GM13976 (cell line): Measurements from ENCODE around the gene TMC4.
"Not testable (repeated sequence)": the region's sequence is repeated elsewhere in the genome, so short reads cannot be mapped to it uniquely, and the experiment has no call there.

Source experiments
- DNase-seq: peaks from one replicate; pipeline ENCODE4 v3.0.0; 2012; ENCODE audit warnings: low spot score
- CTCF ChIP-seq: IDR thresholded peaks from 2 replicates; pipeline ENCODE4 v1.5.1; 2012; ENCODE audit warnings: borderline replicate concordance, mild to moderate bottlenecking; ENCODE audit not compliant: insufficient read depth; ENCODE audit errors: extremely low read depth, missing control alignments, control extremely low read depth
- in situ Hi-C: fragments of 300-500 bp; cut with MboI; formaldehyde crosslinking; loops from one replicate; pipeline ENCODE4 v1.12.0; 2022; ENCODE audit warnings: low sequenced_read_pairs, mixed read lengths, inconsistent platforms; ENCODE audit not compliant: unreplicated experiment

Gene TMC4

GRCh38 chr19:54183431-54183830 is 10.5 kb upstream of the TMC4 start:
- TF ChIP-seq CTCF, result no peak
- DNase-seq, result no peak
- in situ Hi-C loops, result no loop called here

DNA sequence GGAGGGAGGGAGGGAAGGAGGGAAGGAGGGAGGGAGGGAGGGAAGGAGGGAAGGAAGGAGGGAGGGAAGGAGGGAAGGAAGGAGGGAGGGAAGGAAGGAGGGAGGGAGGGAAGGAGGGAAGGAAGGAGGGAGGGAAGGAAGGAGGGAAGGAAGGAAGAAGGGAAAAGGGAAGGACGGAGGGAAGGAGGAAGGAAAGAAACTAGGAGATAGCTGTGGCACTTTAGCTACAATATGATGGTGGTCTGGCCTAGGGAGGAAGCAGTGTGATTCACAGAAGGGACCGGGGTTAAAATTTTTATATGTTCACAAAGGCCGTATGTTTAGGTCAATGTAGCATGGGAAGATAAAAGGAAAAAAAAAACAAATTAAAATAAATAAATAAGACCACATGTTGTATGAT is 8.9 kb upstream of the TMC4 start:
- in situ Hi-C loops, DNase-seq: not testable (repeated sequence)

DNA sequence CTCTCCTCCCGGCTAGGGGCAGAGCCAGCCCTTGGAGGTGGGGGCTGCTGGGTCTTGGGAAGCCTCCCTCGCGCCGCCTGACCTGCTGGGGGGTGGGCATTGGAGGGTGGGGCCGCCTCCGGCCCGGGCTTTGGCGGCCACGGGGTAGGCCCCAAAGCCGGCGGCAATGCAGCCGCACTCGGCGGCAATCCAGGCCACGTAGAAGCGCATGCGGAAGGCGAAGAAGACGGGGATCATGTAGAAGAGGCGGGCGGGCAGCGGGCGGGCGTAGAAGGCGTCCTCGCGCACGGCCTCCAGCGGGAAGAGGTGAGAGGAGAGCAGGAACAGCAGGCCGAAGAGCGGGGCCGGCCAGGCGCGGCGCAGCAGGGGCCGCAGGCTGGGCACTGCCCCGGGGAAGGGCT is 7.7 kb upstream of the TMC4 start:
- DNase-seq, result no peak
- in situ Hi-C loops, result no loop called here
- TF ChIP-seq CTCF, result no peak

- no peak for TF ChIP-seq CTCF
- in situ Hi-C loops, result no loop called here
- DNase-seq, result peak; percentile 25
Observed at GRCh38 chr19:54179921-54180461, 7.0 kb upstream of the TMC4 start.

GRCh38 chr19:54179262-54179852 is 6.4 kb upstream of the TMC4 start:
- in situ Hi-C loops, result no loop called here
- no peak for TF ChIP-seq CTCF

DNA sequence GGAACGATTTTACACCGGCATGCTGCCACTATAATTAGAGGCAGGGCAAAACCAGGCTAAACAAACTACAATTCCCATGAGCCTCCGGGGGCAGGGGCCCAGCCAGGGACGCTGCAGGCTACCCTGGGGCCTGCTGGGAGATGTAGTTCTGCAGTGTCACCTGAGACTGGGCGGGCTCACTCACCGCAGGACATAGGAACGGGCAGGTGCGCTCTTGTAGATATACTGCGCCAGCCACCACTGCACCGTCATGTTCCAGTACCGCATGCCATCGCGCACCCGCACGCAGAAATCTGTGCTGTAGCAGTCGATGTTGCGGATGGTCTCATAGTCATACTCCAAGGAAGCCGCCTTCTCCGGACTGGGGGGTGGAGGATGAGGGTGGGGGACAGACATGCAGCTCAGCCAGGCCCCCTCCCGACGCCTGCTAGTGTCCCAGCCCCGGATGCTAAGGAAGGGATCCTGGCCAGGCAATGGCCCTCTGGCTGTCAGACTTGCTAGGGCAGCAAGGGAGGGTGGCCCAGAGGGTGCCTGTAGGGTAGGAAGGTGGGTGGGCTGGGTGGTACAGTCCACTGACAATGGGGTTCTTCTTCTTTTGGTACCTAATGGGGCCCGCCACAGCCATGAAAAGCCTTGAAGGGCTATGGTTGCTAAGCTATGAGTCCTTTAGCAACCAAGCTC is 5.8 kb upstream of the TMC4 start:
- TF ChIP-seq CTCF, result no peak
- in situ Hi-C loops, result no loop called here
- no peak for DNase-seq

More at GRCh38 chr19:54179262-54179852, 6.4 kb upstream of the TMC4 start:
- no peak for DNase-seq
